Adrenal gland (tissue), 5 donors: ENCODE measurements around the gene GRIK1.

Experiments
- POLR2A ChIP-seq, 2 donors: fragments of 450-650 bp; IDR thresholded peaks; one replicate each; pipeline ENCODE4 v1.6.1; 2017; ENCODE audit warnings: antibody characterized with exemption in 2 of 2, mild to moderate bottlenecking in 2 of 2, moderate library complexity in 1 of 2
- TF ChIP-seq, protein P1 (sequence below), 6 experiments: fragments of 450-650 bp in 4 of 6; fragments of 200-600 bp in 2 of 6; sonication (generic) in 1 of 6; IDR thresholded peaks; 1 replicate in 5 of 6; 2 replicates in 1 of 6; pipeline versions ENCODE4 v1.5.1 to v1.8.0; 2016 to 2021; ENCODE audit warnings: antibody characterized with exemption in 6 of 6, mild to moderate bottlenecking in 2 of 6, moderate library complexity in 1 of 6
- donor health status: DM: no; HTN: no; CAD: no.

GRCh38 chr21:29798840-29799239 is 141.0 kb downstream of the GRIK1 start:
- TF ChIP-seq POLR2A (IDR thresholded peaks at IDR 0.05): no peak
- TF ChIP-seq, protein P1, sequence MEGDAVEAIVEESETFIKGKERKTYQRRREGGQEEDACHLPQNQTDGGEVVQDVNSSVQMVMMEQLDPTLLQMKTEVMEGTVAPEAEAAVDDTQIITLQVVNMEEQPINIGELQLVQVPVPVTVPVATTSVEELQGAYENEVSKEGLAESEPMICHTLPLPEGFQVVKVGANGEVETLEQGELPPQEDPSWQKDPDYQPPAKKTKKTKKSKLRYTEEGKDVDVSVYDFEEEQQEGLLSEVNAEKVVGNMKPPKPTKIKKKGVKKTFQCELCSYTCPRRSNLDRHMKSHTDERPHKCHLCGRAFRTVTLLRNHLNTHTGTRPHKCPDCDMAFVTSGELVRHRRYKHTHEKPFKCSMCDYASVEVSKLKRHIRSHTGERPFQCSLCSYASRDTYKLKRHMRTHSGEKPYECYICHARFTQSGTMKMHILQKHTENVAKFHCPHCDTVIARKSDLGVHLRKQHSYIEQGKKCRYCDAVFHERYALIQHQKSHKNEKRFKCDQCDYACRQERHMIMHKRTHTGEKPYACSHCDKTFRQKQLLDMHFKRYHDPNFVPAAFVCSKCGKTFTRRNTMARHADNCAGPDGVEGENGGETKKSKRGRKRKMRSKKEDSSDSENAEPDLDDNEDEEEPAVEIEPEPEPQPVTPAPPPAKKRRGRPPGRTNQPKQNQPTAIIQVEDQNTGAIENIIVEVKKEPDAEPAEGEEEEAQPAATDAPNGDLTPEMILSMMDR (IDR thresholded peaks at IDR 0.05): no peak
